Activated CD4-positive, alpha-beta T cell treated with anti-CD3 and anti-CD28 coated beads, Interleukin-2, amount 50 U/mL, for 48 hours (primary cell): ENCODE measurements around the gene CDH23.
A peak's percentile ranks its signal among the peaks of the same experiment; 100 is the strongest.

Experiments
- DNase-seq, 2 experiments: peaks; one replicate each; pipeline ENCODE4 v3.0.0-alpha.2; 2020

The CDH23 gene

DNA sequence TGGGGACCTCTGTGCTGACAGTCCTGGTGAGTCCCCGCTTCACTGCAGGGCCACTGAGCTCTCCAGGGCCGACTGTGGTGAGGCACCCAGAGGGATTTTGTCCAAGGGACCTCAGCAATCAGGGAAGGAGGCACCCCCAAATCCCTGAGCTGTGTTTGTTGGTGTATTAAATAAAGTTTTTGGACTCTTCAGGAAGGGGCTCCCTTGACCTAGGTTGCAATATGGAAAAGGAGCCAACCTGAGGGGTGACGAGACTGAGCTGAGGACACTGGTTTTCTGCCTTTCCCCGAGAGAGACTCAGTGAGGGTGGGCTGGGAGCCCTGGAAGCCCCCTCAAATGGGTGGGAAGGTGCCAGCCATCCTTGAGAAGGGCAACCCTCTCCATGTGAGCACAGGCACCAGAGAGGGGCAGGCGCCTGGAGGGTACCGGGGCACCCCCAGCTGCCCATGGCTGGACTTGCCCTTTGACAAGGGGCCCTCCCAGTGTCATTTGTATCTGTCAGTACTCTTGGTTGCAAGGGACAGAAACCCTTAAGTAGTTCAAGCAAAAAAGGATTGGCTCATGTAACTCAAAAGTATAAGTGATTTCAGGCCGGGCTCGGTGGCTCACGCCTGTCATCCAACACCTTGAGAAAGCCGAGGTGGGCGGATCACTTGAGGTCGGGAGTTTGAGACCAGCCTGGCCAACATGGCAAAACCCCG lies 250.0 kb downstream of the CDH23 start:
- DNase-seq: no peak

DNA sequence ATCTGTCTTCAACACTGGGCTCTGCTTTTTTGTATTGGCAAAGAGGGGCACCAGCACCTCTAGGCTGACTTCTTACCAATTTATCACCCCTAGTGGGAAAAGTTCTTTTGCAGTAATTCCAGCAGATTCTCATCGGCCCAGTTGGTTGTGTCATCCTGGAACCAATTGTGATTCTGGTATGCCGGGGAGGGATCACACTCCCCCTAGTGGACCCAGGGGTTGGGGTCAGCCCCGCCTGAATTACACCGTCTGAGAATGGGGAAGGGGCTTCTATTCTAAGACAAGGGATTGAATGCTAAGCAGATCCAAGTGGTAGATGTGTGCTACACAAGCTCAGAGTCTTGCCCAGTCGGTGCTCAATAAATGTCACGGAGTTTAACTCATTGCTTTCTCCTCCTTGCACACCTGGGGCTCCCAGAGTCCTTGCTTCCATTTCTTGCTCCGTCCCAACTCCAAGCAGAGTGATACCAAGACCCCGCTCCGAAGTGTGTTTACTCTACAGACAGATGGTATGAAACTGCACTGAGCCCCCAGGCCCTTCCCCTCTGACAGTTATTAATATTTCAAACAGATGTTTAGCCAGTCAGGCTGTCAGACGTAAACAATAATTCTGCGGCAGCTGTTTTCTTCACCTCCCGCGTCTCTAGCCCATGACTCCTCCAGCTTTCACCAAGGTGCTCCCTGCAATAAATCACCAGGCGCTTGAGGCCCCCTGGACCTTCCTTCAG lies 251.0 kb downstream of the CDH23 start:
- no peak for DNase-seq

DNA sequence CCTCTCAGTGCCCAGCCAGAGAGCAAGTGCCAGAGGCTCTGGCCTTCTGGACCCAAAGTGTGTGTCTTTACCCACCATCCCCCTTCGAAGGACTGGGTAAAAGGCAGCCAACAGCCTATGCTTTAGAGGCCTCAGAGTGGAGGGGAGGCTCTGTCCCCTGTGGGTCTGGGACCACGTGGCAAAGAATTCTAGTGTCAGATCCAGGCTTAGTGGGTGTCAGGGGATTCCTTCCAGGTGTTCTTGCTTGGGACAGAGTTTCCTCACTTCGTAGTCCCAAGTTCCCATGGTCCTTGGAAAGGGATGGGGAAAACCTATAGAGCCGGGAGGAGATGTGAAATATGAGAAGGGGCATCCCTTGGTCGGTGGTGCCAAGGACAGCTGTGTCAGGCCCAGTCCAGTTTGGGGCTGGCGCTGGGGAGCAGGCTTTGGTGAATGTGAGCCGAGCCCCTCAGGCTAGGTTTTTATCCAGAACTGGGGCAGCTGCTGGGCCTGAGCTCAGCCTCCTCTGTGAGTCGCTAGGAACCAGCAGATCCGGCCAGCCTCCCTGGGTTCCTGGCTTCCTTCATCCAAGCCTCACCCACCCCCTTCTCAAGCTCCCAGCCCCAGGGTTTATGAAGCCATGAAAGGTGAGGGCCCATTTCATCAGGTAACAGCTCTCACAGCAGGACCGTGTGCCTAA lies 251.7 kb downstream of the CDH23 start:
- no peak for DNase-seq

DNA sequence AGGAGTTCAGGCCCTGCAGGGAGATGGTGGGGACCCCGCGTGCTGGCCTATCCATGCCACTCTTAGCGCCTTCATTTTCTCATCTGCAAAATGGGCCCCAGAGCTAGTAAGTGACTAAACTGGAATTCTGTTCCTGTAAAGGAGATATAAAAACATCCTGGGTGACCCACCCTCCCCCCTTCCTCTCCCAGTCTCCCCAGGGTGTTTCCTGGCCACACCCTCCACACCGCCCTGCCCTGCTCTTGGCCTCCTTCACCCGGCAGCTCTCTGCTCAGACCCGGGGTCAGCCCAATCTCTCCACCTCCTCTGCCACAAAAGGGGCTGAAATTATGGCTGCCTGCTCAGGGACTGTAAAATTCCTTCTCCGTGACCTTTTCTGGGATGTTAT lies 252.2 kb downstream of the CDH23 start:
- DNase-seq: no peak

DNA sequence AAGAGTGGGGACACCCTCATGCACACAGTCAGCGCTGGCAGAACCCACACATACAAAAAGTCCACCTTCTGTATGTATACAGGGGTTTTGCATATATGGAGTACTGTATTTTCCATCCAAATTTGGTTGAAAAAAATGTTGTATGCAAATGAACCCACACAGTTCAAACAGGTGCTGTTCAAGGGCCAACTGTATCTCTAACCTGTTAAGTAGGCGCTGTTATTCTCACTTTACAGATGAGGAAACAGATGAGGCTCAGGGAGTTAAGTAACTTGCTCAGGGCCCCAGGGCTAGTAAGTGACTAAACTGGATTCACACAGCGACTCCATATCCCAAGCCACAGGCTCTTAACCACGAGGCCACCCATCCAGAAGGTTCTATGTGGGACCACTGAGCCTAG lies 252.9 kb downstream of the CDH23 start:
- no peak for DNase-seq

DNA sequence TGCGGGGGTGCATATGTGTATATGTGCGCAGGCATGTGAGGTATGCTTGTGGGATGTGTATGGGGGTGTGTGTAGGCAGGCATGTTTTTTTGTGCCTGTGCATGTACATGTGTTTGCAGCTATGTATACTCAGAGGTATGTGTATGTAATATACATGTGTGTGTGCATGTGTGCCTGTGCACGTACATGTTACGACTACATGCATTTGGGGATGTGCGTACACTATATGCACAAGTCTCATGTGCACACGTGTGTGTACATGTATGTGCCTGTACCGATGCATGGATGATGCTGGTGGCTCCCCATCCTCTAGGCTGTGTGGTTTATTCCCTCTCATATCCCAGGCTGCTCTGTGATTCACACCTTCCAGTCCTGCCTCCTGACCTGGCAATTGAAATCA lies 253.7 kb downstream of the CDH23 start:
- DNase-seq: no peak

DNA sequence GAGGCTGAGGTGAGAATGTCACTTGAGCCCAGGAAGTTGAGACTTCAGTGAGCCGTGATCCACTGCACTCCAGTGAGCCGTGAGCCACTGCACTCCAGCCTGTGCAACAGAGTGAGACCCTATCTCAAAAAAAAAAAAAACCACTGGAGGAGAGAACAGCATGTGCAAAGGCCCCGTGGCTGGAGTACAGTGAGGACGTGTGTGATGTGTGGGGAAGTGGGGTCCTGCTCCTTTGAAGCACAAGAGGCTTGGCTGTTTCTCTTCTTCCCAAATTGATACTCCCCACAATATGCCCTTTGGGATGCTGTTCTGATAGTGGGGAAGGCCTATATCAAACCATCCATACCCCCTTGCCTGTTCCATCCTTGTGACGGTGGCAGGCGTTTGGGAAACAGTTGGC lies 254.7 kb downstream of the CDH23 start:
- DNase-seq: no peak

DNA sequence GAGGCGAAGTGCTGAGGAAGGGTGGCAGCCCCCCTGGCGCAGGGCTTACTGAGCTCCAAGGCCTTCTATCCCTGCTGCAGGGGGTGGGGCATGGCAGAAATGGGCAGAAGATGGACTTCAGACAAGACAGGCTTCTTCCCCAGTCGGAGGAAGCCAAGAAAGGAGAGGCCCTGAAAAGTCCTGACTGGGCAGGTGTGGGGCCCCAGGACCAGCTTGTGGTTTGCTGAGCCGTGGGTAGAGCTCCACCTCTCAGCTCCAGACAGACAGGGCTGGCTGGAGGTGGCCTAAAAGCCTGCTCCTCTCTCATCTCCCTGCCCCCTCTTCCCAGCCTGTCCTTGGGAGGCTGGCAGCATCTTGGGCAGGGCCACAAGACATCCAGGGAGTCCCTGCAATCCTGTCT lies 255.2 kb downstream of the CDH23 start:
- no peak for DNase-seq

DNA sequence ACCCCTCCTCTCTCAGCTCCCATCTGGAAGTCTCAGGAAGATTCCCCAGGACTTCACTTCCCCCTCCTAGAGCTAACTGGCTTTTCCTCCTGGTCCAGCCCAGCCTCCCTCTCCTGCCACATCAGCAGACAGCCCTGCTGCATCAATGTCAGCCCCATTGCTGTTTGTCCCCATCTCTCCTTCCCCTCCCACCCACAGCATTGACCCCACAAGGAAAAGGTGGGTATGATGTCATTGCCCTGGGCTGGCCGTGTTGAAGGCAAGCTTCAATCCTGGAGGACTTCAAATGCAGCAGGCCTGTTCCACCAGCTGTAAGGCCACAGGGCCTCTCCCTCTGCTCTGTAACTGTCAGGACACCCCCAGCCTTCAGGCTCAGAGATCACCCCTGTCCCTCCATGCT lies 256.3 kb downstream of the CDH23 start:
- DNase-seq: no peak

DNA sequence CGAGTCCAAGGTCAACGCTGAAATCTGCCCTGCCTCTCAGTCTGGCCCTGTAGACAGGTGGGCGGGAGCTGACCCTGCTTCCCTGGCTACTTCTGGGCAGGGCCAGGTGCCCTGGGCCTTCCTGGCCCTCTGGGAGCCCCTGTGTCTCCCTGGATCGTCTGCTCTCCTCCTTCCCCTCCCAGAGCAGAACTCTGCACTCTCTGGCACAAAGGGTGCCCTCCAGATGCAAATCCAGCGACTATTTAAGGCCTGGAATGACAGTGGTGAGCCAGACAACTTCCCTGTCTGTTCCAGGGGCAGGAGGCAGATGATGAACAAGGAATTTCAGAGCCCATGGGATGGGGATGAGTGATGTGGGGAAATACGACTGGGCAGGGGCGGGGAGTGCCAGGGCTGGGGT lies 259.5 kb downstream of the CDH23 start:
- DNase-seq: no peak

DNA sequence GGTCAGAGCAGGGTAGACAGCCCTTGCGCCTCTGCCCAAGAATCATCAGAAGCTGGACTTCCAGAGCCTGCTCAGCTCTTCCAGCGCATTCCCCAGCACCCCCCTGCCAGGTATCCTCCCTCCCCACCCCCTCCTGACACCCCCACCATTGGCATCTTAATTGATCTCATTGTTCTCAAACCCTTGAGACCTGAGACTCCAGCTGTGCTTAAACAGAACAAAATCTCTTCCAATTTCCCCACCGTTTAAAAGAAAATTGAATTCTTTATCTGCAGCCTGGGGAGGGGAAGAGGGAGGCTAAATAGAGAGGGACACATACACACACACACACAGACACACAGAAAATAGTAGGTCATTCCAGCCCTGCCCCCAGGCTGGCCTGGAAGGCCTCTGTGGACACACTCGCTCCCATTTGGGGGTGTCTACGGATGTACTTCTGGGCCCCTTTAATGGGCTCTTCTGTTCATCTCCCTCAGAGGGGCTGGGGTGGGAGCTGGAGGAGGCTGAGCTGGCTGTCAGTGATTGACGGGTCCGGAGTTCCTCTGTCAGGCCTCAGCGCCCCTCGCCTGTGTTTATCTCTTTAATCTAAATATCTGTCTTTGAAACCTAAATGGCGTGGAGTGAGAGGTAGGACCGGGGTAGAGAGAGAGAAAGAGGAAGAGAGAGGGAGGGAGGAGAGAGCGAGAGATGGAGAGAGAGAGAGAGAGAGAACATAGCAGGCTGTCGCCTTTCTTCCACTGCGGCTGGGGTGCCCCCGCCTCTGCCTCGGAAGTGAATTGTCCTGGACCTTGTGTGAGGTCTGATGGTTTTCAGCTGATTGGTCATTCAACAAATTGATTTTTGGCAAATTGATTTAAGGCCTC lies 261.1 kb downstream of the CDH23 start:
- no peak for DNase-seq

DNA sequence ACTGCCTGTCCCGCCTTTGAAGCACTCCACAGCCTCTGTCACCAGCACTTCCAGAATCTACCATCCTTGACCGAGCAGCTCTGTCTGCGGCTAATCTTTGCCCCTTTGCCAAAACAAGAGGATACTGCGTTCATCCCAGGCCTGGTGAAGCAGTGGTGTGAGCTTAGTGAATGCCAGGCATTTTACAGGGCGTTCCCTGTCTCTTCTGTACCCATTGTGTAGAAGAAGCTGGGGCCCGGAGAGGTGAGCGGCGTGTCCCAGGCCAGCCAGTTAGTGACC lies 261.7 kb downstream of the CDH23 start:
- DNase-seq: no peak

DNA sequence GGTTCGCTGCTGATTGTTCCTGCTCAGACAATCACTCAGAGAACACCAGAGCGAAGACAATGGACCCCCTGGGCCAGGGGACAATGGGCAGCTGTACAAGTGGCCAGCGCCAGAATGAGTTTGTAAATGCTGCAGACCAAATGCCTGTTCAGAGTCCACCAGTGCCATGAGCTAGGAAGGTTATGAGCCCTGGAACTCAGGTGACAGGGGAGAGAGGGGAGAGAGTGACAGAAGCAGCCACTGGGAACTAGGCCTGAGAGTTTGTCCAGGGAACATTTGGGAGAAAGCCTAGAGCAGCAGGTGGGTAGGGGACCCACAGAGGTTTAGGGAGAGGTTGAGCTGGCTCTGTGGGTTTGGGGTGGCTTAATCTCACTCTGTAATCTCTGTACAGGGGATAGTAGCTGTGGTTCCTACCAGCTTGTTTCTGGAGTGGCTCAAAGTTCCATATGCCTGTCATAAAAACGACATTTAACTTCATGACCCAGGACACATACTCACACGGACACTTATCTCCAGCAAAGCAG lies 262.5 kb downstream of the CDH23 start:
- no peak for DNase-seq

DNA sequence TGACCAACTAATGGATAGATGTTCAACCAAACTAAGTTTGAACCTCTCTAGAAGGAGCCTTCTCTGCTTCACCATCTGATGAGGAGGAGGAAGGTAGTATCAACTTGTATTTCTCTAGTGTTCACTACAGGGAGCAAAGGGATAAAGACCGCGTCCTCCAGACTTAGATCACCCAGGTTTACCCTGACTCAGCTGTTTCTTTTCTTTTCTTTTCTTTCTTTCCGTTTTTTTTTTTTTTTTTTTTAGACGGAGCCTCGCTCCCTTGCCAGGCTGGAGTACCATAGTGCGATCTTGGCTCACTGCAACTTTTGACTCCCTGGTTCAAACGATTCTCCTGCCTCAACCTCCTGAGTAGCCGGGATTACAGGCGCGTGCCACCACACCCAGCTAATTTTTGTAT lies 263.0 kb downstream of the CDH23 start:
- no peak for DNase-seq

DNA sequence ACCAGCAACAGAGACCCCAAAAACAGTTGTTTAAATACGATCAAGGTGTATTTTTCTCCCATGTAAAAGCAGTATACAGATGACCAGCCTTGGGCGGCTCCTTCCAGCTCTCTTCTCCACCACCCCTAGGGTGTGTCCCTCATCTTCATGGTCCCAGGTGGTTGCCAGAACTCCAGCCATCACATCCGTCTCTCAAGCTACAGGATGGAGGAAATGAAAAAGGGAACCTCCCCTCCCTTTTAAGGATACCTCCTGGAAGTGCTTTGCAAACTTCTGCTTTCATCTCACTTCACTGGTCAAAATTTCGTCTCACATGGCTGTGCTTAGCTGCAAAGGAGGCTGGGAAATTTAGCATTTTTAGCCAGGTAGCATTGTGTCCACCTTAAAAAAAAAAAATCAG lies 263.6 kb downstream of the CDH23 start:
- DNase-seq: no peak

DNA sequence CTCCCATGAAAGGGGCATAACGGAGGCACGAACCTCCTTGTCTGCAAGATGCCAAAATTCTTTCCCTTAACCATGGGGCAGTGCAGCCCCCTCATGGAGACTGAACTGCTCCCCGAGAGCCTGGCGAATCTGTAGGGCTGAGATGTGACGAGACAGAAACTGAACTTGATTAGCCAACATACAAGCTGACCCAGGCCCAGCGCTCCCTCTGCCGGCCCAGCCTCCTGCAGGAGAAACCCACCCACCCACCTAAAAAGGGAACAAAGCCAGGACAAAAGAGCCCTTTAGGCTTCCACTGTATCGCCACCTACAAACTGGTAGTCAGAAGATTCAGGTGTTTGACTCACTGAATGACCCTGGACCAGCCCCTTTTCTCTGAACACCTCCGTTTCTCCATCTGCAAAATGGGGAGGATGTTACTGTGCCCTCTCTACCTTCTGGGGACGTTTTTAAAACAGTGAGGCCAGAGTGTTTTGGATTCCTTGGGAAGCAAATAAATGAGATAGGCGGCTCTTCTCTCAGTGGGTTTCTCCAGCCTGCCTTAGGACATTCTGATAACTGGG lies 264.4 kb downstream of the CDH23 start:
- DNase-seq: no peak

DNA sequence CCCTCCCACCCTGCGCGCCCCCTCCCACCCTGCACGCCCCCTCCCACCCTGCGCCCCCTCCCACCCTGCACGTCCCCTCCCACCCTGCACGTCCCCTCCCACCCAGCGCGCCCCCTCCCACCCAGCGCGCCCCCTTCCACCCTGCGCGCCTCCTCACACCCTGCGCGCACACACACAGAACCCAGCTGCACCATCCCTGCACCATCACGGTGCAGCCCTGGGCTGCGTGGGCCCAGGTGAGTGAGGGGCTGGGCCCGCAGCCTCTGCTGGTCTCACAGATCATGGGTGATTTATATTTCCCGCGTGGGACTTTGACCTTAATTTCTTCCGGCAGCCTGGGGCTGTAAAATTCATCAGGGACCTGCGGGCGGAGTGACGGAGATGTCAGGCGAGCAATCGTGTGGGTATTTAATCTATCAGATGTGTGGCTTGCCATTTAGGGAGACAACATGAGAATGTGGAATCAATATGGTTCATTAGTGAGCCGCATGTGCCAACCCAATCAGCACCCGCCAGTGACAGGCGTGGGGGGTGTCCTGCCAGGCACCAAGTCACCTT lies 265.1 kb downstream of the CDH23 start:
- DNase-seq: no peak

DNA sequence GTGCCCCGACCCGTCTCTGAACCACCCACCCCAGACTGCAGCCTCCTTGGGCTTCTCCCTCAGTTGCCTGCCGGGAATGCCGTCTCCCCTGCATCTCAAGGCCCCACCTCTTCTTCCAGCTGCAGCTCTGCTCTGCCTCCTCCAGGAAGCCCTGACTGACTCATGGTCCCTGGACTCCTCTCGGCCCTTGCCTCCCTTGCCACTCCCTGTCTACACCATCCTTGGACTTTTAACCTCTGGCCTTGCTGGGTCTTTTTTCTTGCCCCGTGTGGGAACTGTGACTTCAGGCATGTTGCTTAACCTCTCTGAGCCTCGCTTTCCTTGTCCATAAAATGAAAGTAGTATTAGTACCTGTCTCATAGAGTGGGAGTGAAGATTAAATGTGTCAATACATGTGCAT lies 266.6 kb downstream of the CDH23 start:
- no peak for DNase-seq

DNA sequence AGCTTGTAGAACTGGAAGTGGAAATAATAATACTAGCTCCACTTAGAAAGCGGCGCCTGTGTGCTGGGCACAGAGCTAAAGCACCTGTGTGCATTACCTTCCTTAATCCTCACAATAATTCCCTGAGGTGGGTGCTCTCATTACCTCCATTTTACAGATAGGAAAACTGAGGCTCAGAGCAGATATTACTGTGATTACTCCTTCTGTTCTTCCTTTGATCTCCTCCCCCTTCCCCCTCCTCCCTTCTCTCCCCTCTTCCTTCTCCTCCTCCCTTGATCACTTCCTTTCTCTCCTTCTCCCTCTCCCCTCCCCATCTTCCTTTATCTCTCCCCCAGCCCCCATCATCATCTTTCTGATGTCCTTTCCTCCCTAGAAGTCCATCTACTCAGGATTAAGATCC lies 267.9 kb downstream of the CDH23 start:
- no peak for DNase-seq

DNA sequence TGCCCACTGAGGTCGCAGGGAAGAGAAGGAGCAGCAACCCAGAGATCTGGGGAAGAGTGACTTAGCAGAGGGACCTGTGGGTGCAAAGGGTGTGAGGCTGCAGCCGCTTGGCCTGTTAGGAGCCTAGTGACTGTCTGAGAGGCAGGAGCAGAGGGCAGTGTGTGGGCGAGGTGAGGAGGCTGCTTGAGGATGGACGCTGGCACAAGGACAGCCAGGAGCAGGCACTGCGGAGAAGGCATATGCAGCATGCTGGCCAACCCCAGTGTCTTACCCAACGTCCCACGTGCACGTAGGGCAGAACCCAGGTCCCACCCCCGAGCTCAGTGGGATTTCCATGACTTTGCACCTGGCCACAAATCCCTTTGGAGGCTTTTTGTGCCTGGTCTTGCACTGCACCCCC lies 268.7 kb downstream of the CDH23 start:
- DNase-seq: no peak

DNA sequence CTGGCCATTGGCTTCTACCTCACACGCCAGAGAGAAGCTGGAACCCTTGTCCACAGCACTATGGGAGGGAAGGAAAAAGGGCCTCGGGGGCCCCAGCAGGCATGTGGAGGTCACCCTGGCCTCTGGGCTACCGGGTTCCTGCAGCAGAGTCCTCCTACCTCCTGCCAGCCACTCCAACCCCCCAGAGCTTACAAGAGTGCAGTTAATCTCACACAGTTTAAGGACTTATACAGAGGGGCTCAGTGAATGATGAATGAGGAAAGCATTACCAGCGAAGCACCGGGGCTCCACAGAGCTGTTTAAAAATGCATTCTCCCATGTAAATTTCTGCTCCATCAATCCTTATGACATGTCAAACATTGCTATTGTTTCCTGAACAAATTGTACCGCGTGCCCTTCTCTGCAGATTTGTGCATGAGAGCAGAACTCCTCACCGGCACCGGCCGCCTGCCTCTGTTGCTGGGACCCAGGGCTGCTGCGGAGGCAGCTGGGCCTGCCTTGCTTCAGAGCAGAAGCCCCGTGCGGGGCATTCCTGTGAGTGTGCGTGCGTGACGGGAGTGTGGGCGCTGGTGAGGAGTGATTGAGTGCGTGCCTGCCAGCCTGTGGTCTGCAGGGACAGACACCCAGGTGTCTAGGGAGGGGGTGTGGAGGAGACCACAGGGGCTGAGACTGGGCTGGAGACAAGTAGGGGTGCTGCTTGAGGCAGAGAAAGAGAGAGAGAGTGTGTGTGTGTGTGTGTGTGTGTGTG lies 270.1 kb downstream of the CDH23 start:
- DNase-seq: peak in 1 of 2 experiments; percentile 1

DNA sequence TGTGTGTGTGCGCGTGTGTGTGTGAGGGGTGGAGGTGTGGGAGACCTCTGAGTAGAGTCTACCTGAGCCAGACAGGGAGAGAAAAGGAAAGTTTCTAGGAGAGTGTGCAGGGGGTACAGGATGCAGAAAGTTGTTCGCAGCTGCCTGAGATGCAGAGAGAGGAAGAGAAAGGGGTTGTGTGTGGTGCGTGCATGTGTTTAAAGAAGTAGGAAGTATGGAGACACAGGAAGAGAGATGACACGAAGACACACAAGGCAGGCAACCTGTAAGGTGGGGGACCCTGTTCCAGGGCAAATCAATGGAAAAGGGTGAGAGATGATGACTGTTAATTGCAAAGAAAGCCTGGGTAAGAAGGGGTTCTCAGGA lies 270.6 kb downstream of the CDH23 start:
- DNase-seq: no peak
